Umbilical cord (tissue), 2 donors: Measurements from ENCODE around the gene RRAS. TPM values are rescaled to one million over a fixed set of nuclear protein-coding genes. Genes with fewer than 3 reads are reported as not detected.

Source experiments
- DNase-seq: peaks from one replicate; pipeline ENCODE4 v3.0.0-alpha.2; 2015; ENCODE audit warnings: low spot score
- total RNA-seq: library from RNA; depleted of rRNA; stranded (reverse); fragments of >200 nt; gene quantifications from one replicate; pipeline ENCODE4 v1.2.3, GENCODE V29; 2014; ENCODE audit warnings: low replicate concordance; ENCODE audit not compliant: insufficient read depth

Gene RRAS
- total RNA-seq, 1 donor from 2014 or later = 43.6 TPM

- peak; percentile 56 for DNase-seq
Measured at GRCh38 chr19:49677231-49677900, 37.4 kb upstream of the RRAS start, which contains the start of gene PRMT1. Gene PRMT1, plus strand, starts transcription at chr19:49677271. Its CDS starts 10 bp downstream, at chr19:49677281.

GRCh38 chr19:49676784-49677230 is 36.9 kb upstream of the RRAS start:
- peak; percentile 100 for DNase-seq

DNA sequence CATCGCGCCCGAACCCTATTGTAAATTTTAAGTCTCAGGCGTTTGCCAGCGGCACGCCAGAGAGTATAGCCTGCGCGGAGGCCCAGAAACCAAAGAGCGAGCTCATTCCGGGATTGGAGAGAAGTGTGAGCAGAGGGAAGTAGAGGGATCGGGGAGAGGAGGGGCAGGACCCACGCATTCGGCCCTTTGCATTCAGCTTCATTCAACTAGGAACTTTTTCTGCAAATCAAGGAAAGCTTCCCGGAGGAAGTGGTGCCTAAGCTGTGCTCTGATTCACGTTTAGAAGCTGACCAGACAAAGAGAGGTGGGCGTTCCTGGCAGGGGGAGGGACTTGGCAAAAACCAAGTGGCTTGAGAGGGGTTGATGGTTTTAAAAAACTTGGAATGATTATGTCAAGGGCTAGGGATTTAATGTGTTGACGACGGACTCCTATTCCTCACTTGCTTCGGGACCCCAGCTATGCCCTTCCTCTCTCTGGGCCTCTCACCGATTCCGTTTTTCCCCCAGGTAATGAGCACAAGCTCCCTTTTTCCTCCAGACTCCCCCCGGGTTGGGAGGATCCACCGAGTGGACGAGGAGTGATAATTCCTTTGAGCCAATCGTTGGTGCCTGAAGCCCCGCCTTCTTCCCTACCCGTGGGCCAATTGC is 36.3 kb upstream of the RRAS start:
- DNase-seq = no peak

- peak; percentile 57 for DNase-seq
Measured at GRCh38 chr19:49672131-49672919, 32.4 kb upstream of the RRAS start.

DNA sequence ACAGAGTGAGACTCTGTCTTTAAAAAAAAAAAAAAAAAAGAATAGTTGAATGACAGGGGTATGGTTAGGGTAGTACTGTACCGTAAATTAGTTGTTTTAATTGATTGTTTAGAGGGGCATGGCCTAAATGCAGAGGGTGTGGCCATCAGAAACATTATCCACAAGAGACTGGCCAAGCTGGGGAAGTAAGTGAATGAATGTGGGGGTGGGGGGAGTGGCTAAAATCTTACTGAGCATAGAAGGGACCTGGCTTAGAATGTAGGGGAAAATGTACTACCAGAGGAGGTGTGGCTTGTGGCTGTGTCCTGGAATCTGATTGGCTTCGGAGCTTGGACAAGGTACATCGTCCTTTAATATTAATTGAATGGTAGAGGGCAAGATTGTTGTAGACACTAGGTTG is 29.6 kb upstream of the RRAS start:
- DNase-seq = no peak

DNA sequence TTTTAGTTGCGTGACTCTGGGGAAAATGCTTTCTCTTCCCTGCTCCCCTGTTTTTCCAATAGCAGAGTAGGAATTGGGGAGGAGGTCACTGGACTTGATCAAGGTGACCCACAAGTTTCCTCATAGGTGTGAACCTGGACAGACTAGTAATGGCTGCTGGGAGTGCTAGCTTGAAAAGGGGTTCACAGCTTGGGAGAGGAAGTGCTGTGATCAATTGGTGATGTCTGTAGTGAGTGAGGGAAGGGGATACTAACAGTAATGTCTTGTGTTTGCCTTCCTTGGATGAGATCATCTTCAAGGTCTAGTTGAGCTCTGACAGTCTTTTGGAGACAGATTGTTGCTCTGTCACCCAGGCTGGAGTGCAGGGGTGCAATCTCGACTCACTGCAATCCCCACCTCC is 27.5 kb upstream of the RRAS start:
- DNase-seq = no peak

GRCh38 chr19:49666120-49666444 is 26.1 kb upstream of the RRAS start:
- no peak for DNase-seq

GRCh38 chr19:49665351-49666119 is 25.6 kb upstream of the RRAS start, which contains the start of the genes BCL2L12 and IRF3:
Gene BCL2L12, plus strand, starts transcription at chr19:49665933. Its CDS starts 760 bp downstream, at chr19:49666693.
Gene IRF3, minus strand, starts transcription at chr19:49665857. Its CDS starts 1,019 bp downstream, at chr19:49664838.
- DNase-seq = peak; percentile 99

DNA sequence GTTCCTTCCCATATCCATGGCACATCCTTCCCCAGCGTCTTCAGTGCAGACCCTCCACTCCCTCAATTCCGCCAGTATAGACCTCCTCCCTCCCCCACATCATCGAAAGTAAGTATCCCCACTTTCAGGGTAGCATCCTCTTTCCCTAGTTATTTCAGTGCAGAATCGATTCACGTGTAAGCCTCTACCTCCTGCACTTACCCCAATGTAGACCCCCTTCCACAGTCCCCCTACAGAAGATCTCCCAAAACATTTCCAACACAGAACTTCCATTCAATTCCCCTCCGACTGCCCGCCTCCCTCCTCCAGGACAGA is 25.1 kb upstream of the RRAS start:
- peak; percentile 21 for DNase-seq

GRCh38 chr19:49664171-49665035 is 24.5 kb upstream of the RRAS start:
- DNase-seq = peak; percentile 86

GRCh38 chr19:49663224-49663623 is 23.3 kb upstream of the RRAS start:
- no peak for DNase-seq

DNA sequence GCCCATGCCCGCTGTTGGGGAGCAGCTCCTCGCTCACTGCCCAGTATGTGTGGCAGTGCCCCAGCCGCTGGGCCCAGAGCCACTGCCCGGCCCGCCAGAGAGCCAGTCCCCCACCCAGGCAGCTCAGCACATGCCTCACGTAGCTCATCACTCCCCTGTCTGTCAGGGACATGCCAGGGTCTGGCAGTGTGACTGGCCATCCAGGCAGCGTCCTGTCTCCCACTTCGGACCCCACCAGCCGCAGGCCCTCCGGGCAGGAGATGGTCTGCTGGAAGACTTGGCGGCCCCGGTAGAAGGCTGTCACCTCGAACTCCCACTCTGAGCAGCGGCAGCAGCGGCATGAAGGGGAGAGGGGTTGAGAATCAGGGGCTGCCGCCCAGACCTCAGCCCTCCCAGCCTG is 22.1 kb upstream of the RRAS start:
- no peak for DNase-seq

GRCh38 chr19:49660338-49660961 is 20.5 kb upstream of the RRAS start:
- no peak for DNase-seq

GRCh38 chr19:49658566-49659442 is 18.9 kb upstream of the RRAS start:
- no peak for DNase-seq

GRCh38 chr19:49658139-49658517 is 18.2 kb upstream of the RRAS start:
- no peak for DNase-seq

DNA sequence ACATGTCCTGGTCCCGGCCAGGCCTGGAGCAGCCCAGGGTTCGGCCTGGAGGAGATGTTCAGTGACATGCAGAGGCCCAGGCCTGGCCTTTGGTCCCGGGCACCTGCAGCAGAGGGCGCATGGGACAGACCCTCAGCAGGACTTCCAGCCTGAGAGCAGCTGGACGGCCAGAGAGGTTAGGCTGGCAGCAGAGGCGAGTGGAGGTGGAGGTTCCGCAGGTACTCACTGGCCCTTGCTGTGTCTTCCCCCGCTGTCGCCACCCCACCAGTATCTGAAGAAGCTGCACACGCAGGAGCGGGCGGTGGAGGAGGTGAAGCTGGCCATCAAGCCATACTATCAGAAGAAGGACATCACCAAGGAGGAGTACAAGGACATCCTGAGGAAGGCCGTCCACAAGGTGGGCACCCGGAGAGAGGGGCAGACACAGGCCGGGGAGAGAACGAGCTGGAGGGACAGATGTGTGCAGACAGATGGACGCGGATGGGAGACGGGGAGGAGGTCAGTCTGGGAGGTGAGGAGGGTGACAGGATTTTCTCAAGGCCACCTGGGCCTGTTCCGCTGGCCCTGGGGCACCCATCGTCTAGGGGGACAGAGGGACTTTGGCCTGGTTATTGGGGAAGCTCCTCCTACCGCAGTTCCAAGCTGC is 17.7 kb upstream of the RRAS start:
- no peak for DNase-seq

DNA sequence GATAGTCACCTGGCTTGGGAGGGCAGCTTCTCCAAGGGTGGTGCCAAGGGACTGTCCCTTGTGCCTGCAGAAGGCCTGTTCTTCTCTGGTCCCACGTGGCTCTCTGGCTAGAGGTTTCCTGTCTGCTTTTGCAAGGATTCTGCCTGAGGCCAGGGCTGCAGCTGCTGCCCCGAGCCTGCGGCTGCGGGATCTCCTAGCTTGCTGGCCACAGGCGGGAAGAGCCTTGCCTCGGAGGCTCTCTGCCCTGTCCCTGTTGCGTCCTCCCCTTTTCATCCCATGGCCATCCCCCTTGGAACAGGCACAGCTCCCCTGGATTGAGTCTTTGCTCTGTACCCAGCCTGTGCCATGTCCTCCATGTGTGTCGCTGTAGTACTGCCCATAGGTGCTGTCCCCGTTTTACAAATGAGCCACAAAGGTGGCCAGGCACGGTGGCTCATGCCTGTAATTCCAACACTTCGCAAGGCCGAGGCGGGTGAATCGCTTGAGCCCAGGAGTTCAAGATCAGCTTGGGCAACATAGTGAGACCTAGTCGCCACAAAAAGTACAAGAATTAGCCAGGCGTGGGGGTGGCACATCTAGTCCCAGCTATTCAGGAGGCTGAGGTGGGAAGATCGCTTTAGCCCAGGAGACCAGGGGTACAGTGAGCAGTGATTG is 16.6 kb upstream of the RRAS start:
- DNase-seq = no peak
